ENCODE measurements around the gene ZDHHC5. TPM values are rescaled to one million over a fixed set of nuclear protein-coding genes. Genes with fewer than 3 reads are reported as not detected.
A peak's percentile ranks its signal among the peaks of the same experiment; 100 is the strongest.

ZDHHC5 gene
- polyA plus RNA-seq, 1 donor (not counting 4 experiments of a cell fraction or from before 2014, with no cell fraction given) = 79.3 TPM

GRCh38 chr11:57709802-57710367 lies 42.0 kb downstream of the ZDHHC5 start:
- H3K9me3 ChIP-seq (ENCODE audit: control insufficient read depth, low read depth, low read length) = no peaks in the 10 kb centered on the region
- peaks cover 51% of the 10 kb centered on the region for H3K79me2 ChIP-seq (ENCODE audit: control insufficient read depth, insufficient read depth, low read length)
- peaks cover 25% of the 10 kb centered on the region for H3K4me1 ChIP-seq (ENCODE audit: control insufficient read depth, extremely low read depth, insufficient read depth, low read length)
- H3K9me1 ChIP-seq (ENCODE audit: control insufficient read depth, extremely low read depth, insufficient read depth, low read length) = no peaks in the 10 kb centered on the region
- H3K27ac ChIP-seq (ENCODE audit: control insufficient read depth, insufficient read depth, low read length) = no peak overlapping the region
- no peaks in the 10 kb centered on the region for H3K27me3 ChIP-seq (ENCODE audit: control insufficient read depth, extremely low read depth, insufficient read depth, low read length)
- TF ChIP-seq CTCF (optimal IDR thresholded peaks at IDR 0.05 in 1 of 3, IDR thresholded peaks at IDR 0.05 in 1 of 3, conservative IDR thresholded peaks at IDR 0.05 in 1 of 3; ENCODE audit: extremely low read depth in 1 of 3, insufficient read depth in 2 of 3, low read length in 3 of 3) (no peak), EZH2 (IDR thresholded peaks at IDR 0.05; ENCODE audit: low read length) (no peak)
- no peak for FAIRE-seq
- no peak overlapping the region for H3K4me3 ChIP-seq (ENCODE audit: control insufficient read depth in 2 of 3, extremely low read depth in 1 of 3, insufficient read depth in 2 of 3, low read depth in 1 of 3, low read length in 3 of 3)
- H4K20me1 ChIP-seq (ENCODE audit: control insufficient read depth, extremely low read depth, insufficient read depth, low read length) = no peaks in the 10 kb centered on the region
- DNase-seq (ENCODE audit: low read depth, low spot score) = no peak
- dilution Hi-C loops (cut with MboI; ENCODE audit: extremely low pct_ligation_motif_present, low sequenced_read_pairs) = no loop called here
- H2AFZ ChIP-seq (ENCODE audit: control insufficient read depth, low read length) = no peak overlapping the region
- H3K4me2 ChIP-seq (ENCODE audit: control insufficient read depth, extremely low read depth, insufficient read depth, low read depth, low read length) = no peak overlapping the region
- no peak overlapping the region for H3K9ac ChIP-seq (ENCODE audit: control insufficient read depth, extremely low read depth, insufficient read depth, low read length)
- H3K36me3 ChIP-seq (ENCODE audit: control insufficient read depth in 2 of 2, extremely low read depth in 1 of 2, insufficient read depth in 2 of 2, low read length in 2 of 2) = peaks cover 2% of the 10 kb centered on the region in 2 experiments

- peak within 1 kb of the TSS; percentile 66 to 100 (median 97) for H3K4me3 ChIP-seq (ENCODE audit: control insufficient read depth in 2 of 3, extremely low read depth in 1 of 3, insufficient read depth in 2 of 3, low read depth in 1 of 3, low read length in 3 of 3)
- peak within 1 kb of the TSS; percentile 93 for H3K4me2 ChIP-seq (ENCODE audit: control insufficient read depth, extremely low read depth, insufficient read depth, low read depth, low read length)
- peak within 1 kb of the TSS; percentile 100 for H2AFZ ChIP-seq (ENCODE audit: control insufficient read depth, low read length)
- peaks cover 54% of the 10 kb centered on the region for H3K79me2 ChIP-seq (ENCODE audit: control insufficient read depth, insufficient read depth, low read length)
- no peaks in the 10 kb centered on the region for H3K9me3 ChIP-seq (ENCODE audit: control insufficient read depth, low read depth, low read length)
- peaks cover 25% of the 10 kb centered on the region for H3K4me1 ChIP-seq (ENCODE audit: control insufficient read depth, extremely low read depth, insufficient read depth, low read length)
- TF ChIP-seq EZH2 (IDR thresholded peaks at IDR 0.05; ENCODE audit: low read length) (no peak), CTCF (optimal IDR thresholded peaks at IDR 0.05 in 1 of 3, IDR thresholded peaks at IDR 0.05 in 1 of 3, conservative IDR thresholded peaks at IDR 0.05 in 1 of 3; ENCODE audit: extremely low read depth in 1 of 3, insufficient read depth in 2 of 3, low read length in 3 of 3) (no peak)
- peak within 1 kb of the TSS; percentile 96 for H3K9ac ChIP-seq (ENCODE audit: control insufficient read depth, extremely low read depth, insufficient read depth, low read length)
- H4K20me1 ChIP-seq (ENCODE audit: control insufficient read depth, extremely low read depth, insufficient read depth, low read length) = no peaks in the 10 kb centered on the region
- FAIRE-seq (peak; percentile 93), DNase-seq (ENCODE audit: low read depth, low spot score) (peak; percentile 91)
- dilution Hi-C loops (cut with MboI; ENCODE audit: extremely low pct_ligation_motif_present, low sequenced_read_pairs) = no loop called here
- H3K27ac ChIP-seq (ENCODE audit: control insufficient read depth, insufficient read depth, low read length) = peak within 1 kb of the TSS; percentile 87
- no peaks in the 10 kb centered on the region for H3K27me3 ChIP-seq (ENCODE audit: control insufficient read depth, extremely low read depth, insufficient read depth, low read length)
- H3K9me1 ChIP-seq (ENCODE audit: control insufficient read depth, extremely low read depth, insufficient read depth, low read length) = no peaks in the 10 kb centered on the region
- no peaks in the 10 kb centered on the region for H3K36me3 ChIP-seq (ENCODE audit: control insufficient read depth in 2 of 2, extremely low read depth in 1 of 2, insufficient read depth in 2 of 2, low read length in 2 of 2)
These were observed 43.7 kb downstream of the ZDHHC5 start, which contains the start of gene MED19 for GRCh38 chr11:57711414-57712255. MED19 (minus strand) TSS chr11:57712215; CDS start chr11:57712179, 36 bp downstream.

Measured in keratinocyte (primary cell).